Stimulated activated CD8-positive, alpha-beta memory T cell treated with anti-CD3 and anti-CD28 coated beads, Interleukin-12 subunit alpha, Interleukin-12 subunit beta, amount 100 ng/mL, for 24 hours (primary cell): ENCODE measurements around the gene ITM2B.
"Not testable (repeated sequence)": the region's sequence is repeated elsewhere in the genome, so short reads cannot be mapped to it uniquely, and the experiment has no call there.

ENCODE experiments used
- DNase-seq: peaks from one replicate; pipeline ENCODE4 v3.0.0-alpha.2; 2020; ENCODE audit errors: extremely low read depth

ITM2B gene

DNA sequence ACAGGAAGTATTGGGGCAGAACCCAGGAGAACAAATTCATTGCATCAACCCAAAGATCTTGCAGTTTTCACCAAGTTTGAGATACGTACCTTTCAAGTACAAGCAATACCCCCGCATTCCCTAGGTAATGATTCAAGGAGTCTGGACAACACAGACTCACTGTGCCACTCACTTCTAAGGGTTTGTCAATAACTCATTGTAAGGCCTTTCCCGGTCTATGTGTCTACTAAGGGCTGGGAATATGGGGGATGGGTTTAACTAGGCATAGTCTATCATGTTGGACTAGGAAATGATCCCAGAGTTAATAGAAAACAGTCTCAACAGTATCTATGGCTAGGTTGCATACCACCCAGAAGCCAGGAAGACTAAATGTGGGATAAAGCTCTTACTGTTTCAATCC is 8.3 kb upstream of the ITM2B start:
- no peak for DNase-seq

DNA sequence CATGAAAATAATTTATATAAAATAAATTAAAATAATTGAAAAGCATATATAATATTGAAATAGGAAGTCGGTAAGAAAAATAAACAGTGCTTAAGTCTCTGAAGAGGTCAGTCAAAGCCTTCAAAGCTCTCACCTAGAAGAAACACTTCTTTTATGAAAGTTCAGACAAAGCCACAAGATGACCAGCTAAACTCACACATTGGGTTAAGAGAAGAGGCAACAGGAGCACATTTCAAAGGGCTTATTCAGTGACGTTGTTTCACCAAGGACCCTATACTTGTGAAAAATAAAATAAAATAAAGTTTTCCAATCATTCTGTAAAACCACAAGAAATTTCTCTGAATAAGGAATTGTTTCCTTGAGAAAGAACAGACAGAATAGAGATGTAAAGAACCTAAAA is 2.5 kb upstream of the ITM2B start:
- DNase-seq = no peak

DNA sequence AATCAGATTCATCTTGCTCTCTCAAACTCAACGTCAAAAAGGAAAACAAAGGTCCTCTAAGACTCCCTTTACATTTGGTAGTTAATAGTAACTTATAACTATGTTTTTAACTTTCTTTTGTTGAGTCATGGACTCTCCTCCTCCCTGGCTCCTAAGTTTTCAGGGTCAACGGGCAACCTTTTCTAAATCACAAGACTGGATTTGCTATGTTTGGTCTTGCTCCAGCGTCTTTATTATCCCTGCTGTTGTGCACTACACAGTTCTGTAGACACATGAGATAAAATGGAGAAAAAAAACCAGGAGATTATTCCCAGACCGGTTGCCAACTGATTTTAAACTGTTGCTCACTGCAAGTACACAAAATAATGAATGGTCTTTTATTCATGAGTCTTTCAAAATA is 1.9 kb upstream of the ITM2B start:
- no peak for DNase-seq

DNA sequence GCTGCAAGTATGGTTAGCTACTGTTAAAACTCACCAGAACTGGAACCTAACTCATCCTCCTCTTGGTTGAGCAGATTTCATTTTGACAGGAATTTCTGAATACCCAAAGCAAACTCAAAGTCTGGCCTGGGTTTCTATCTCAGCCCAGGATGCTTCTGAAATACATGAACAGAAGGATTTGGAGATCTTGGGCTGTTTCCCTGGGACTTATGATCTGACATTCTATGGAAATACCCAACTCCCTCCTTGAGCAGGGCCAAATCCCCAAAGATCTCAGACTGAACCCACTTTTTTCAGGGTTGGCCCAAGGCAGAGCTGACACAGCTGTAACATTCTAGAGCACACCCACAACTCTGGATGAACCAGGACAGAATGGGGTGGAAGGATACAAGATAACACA is 1.1 kb upstream of the ITM2B start:
- DNase-seq = no peak

DNA sequence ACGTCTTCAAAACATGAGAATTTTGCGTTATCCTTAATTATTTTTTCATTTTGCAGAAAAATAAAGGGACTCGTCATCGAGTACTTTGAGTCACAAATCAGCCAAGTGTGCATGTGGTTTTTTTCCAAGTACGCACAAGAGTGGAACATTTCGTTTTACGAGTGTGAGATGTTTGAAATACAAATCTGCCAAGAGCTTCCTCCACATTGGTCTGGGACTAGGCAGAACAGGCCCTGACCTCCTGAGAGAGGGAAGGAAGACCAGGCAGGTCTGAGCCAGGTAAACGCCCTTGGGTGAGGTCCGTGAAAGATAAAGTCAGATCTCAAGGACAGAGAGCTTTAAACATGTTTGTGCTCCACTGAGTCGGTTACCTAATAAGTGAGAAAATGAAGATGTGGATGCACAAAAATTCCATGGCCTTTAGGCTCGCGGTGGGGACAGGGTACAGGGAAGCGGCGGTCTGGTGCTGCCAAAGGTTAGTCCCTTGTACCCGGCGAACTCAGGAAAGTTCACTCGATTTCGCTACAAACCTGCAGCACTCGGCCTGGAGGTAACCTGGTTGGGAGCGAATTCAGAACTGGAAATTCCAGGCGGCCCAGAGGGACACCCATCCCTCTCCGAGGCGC is 473 bp upstream of the ITM2B start:
- DNase-seq = no peak

DNA sequence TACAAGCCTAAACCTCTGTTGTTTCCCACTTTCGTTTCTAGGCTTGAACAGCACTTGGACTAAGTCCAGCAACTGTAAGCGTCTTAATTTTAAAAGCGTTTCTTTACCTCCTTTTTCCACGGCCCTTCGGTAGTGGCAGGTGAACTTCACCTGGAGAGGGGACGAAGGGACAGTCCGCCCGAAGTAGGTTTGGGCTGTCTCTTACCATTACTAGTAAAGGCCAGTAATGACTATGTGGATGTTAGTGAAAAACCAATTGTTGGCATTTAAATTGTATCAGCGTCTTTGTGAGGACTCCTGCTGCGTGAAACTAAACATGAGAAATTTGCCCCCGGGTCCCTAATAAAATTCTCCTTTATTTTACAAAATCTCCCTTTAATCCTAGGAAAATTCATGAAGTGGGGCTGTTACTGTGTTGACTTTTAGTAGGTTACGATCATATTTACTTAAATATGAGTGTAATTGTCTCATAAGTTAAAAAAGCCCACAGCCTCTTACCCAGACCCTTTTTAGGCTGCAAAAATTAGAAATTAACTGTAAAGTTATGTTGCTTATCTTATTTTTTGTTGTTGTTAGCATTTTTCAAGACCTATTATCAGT is 983 bp downstream of the ITM2B start:
- DNase-seq = no peak

DNA sequence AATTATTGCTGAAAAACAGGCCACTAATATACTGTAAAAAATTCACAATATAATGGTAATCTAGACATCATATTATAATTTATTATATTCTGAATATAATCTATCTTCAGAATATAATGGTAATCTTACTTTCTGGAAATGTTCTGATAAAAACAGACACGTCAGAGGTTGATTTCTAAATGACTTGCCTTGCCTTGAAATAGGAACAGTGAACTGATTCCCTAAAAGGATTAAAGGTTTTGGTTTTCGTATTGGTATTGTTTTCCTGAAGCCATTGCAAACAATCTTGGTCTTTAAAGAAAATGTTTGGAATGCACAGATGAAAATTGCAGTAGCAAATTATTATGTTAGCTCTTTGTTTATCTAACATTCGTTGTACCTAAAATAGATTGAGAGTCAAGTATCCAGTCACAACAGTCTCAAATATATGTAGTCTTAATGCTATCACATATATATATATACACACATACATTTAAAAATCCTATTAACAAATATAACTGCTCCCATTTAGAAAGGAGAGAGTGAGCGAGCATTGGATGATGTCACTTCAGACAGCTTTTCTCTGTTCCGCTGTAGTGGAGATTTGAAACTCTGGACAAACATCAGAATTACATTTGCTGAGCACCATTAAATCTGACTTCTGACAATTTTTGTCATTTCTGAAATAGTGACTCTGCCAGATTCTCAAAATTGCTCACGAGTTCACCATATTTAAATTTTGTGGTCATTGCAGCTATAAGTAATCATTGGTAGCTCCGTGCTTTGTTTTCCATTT is 1.7 kb downstream of the ITM2B start:
- DNase-seq = no peak

DNA sequence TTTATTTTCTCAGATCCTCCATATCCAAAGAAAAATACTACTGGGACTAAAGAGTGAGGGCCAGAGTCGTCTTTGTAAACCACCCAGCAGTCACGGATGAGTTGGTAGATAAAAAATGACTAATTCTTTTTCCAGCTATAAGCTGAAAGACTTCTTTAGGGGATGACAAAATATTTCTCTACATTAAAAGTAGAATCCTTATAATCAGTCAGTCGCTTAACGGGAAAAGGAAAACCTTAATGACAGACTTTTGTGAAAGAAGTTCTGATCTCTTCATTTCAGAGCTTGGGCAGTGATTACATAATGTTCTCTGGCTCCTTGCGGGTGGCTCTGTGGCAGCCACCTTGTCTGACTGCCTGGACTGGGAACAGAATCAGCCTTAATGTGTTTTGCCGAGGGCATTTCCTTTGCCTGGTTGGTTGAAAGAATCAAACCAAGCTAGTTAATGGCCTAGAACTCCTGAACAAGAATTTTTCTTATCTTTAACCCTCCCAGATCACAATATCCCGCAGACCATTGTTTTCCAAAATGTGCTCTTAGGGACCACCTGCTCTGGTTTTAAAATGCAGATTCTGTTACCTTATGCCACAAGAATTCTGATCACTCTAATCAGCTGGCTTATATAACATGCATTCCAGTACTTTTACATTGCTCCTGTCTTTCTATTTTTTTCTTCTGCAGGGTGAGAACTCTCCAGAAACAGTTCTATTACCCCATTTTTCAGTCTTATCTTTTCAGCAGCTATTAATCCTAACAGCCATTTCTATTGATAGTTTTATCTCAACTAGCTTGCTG is 2.5 kb downstream of the ITM2B start:
- DNase-seq = no peak

DNA sequence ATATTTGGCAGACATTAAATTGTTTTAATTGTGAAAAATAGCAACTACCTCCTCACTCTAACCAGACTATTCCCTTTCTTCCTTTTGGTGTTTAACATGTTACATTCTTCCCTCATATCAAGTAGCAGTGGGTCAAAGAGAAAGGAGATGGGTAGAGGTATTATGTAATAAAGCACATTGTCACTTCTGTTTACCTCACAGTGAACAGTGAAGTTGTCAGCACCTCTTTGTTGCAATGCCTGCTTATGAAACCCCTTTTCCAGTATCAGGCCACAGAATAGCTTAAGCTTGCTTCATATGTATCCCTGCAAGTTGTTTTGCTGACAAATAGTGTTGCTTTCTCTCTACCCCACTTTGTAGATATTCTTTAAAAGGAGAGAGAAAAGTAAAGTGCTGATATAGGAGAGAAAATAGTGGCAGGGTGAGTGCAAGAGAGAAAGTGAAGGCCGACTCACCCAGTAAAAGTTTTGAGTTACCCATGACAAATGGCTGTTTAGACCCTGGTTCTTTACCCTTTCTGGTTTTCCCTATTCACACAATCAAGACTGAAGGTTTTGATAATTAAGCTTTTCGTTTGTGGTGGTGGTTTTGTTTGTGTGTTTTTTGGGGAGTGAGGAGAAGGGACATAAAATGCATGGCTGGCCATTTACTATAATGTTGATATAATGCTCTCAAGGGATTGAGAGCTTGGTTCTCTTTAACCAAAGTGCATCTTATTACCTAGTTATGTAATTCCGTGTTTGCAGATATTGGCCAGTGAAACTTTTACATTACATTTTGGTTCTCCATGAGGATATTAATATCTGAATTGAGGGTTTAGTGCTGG is 3.7 kb downstream of the ITM2B start:
- no peak for DNase-seq

DNA sequence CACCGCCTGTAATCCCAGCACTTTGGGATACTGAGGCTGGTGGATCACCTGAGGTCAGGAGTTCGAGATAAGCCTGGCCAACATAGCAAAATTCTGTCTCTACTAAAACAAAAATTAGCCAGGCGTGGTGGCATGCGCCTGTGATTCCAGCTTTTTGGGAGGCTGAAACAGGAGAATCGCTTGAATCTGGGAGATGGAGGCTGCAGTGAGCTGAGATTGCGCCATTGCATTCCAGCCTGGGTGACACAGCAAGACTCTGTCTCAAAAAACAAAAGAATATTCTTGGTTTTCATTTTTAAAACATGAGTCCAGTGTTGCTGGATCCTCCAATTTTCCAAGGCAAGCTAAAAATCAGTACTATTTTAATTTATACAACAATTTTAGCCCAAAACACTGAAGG is 6.4 kb downstream of the ITM2B start:
- DNase-seq = not testable (repeated sequence)

DNA sequence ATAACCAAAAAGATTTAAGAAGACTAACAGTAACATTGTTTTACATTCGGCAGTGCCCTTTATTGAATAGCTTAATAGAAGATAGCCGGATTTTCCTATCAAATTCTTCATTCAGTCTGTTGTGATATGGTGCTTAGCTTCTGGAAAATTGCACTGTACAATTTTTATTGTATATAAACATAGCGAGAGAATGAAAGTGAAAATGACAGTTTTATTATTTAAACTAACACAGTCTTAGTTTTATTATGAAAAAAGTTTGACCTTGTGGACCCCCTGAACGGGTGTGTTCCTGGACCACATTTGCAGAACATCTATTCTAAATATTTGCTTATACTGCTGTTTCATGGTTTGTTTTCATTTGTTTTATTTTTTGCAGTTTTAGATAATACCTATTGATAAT is 8.6 kb downstream of the ITM2B start:
- DNase-seq = no peak

DNA sequence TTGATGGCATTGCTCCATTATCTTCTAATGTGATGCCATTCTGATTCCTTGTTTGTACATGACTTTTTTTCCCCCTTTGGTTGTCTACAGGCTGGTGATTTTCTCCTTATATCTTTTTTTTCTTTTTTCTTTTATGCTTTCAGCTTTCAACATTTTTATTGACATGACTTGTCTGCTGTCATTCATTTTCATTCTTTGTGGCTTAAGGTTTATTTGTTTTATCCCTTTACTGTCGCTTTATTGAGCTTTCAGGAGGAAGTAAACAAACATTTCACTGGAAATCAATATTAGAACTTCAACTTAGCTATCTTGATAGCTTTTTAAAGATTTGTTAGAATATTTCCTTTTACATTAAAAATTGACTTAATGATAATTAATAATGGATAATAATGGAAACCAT is 9.7 kb downstream of the ITM2B start:
- DNase-seq = no peak

DNA sequence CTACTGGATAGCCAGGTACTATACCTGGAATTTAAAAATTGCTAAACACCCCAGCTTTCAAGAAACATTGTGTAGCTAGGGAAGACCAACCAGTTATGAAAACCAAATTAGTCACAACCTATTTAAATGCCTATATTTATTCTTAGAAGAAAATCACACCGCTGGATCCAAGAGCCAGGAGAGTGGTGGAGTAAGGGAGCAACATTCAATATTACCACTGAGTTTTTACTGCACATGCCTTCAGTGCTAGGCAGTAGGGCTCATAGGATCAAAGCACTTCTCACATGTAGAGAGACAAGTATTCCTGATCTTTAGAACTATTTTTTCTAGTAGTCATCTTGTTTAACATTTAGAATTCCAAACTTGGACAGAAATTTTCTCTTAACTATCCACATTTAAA is 11.2 kb downstream of the ITM2B start:
- no peak for DNase-seq

DNA sequence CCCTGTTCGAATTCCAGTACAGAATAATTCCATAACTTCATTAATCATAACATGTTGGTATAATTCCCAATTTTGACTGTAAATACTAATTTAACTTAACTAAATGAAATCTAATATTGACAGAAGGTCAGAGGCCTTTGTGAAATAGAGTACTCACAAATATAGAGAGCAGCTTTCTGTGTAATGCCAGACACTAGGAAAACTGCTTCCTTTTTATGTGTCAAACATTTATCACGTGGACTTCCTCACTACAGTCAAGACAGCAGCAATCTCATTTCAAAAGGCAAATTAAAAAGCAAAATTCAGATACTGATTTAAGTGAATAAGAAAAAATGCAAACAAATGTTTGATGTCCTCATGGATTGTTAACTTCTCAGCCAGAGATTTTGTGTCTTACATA is 13.1 kb downstream of the ITM2B start:
- DNase-seq = no peak

DNA sequence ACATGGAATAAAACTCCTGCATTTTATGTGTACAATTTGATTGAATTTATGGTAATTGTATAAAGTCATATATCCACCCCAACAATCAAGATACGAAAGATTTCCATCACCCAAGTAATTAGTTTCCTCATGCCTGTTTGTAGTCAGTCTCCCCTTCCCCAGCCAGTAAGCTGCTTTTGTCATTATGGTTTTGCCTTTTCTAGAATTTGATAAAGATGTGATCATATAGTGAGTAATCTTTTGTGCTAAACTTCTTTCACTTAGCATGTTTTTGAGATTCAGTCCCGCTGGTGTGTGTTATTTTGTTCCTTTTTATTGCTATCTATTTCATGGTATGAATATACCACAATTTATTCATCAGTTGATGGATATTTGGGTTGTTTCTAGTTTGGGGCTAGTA is 16.0 kb downstream of the ITM2B start:
- DNase-seq = no peak

DNA sequence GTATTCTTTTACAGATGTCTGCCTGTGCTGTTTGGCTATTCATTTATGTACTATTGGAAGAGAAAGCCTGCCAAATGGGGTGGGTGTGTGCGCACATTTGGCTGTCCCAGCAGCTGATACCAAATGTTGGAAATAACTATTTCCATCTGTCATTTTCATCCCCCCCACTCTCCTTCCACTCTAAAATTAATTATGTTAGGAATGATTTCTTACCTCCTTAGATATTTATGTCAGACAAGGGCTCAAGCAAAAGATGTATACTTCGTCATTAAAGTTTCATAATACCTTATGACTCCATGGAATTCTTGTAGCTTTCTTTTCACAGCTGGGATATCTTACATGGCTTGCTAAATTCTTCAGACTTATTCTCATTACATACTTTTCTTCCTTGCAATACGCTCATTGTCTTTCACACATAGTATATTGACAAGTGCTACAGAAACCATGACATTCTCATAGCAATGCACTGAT is 18.6 kb downstream of the ITM2B start:
- no peak for DNase-seq

DNA sequence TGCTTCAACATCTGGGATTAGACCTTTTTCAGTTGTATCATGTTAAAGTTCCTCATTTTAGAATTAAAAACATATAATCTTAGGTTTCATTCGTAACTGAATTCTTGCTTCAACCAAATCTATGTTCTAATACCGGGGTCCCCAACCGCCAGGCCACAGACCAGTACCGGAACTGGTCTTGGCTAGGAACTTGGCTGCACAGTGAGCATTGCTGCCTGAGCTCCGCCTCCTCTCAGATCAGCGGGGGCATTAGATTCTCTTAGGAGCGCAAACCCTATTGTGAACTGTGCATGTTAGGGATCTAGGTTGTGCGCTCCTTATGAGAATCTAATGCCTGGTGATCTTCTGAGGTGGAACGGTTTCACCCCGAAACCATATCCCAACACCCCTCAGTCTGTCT is 19.2 kb downstream of the ITM2B start:
- DNase-seq = no peak

DNA sequence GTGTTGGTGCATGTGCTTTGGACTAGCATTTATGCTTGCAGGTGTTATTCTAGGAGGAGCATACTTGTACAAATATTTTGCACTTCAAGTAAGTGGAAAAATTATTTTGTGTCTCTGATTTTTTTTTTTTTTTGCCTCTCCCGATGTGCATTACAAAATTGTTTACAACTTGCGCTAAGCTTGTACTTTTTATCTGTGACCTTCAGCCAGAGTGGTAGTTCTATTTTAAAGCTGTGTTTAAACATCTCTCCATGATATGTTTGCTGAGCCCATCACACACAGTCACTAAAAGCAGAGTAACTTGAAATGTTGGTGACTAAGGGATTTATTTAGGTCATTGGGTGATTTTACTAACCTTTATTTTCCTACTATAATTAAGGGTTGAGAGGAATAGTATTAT is 20.8 kb downstream of the ITM2B start:
- no peak for DNase-seq

DNA sequence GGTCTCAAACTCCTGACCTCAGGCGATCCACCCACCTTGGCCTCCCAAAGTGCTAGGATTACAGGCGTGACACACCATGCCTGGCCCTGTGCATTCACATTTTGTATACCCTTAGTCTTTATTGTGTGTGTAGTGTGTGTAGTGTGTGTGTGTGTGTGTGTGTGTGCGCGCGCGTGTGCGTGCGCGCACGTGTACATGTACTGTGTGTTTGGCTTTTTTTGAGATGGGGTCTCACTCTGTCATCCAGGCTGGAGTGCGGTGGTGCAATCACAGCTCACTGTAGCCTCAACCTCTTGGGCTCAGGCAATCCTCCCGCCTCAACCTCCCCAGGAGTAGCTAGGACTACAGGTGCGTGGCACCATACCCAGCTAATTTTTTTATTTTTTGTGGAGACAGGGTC is 22.1 kb downstream of the ITM2B start:
- no peak for DNase-seq

DNA sequence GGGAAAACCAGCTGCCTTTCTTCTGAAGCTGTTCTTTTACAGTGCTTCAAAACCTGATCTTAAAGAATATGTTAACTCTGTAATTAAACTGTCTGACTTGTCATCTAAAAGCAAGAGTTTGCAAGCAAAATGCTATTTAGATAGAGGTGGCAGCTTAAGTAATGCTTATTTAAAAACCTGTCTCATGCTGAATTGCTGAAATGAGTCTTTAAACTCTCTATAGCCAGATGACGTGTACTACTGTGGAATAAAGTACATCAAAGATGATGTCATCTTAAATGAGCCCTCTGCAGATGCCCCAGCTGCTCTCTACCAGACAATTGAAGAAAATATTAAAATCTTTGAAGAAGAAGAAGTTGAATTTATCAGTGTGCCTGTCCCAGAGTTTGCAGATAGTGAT is 22.9 kb downstream of the ITM2B start:
- no peak for DNase-seq

DNA sequence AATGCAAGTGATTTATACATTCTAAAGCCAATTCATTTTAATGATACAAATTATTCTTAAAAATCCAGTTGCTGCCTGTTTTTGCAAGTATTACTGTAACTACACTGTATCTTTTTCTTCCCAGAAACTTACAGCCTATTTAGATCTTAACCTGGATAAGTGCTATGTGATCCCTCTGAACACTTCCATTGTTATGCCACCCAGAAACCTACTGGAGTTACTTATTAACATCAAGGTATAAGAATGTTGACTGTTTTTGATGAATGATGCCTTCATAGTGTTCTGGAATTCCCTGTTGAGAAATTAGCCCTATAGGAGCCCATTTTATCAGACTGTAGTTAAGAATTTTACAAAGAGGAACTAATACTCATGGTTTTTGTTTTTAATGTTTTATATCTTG is 25.0 kb downstream of the ITM2B start:
- DNase-seq = no peak

DNA sequence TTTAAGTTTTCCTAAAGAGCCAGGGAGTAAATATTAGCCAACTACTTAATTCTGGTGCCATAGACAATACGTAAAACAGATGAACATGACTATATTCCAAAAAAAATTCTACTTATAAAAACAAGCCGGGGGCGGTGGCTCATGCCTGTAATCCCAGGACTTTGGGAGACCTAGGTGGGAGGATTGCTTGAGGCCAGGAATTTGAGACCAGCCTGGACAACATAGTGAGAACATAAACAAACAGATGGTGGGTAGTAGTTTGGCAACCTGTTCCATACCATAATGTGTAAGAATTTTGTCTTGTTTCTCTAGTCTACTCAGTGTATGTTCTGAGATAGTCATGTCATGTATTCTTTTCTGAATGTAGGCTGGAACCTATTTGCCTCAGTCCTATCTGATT is 25.4 kb downstream of the ITM2B start:
- no peak for DNase-seq
